GM18858 (cell line): Measurements from ENCODE around the gene CARD11.

Experiments used
- ATAC-seq: cut with Tn5 transposase; IDR thresholded peaks from one replicate; pipeline ENCODE4 v1.9.1; 2021; ENCODE audit not compliant: unreplicated experiment

CARD11 gene

DNA sequence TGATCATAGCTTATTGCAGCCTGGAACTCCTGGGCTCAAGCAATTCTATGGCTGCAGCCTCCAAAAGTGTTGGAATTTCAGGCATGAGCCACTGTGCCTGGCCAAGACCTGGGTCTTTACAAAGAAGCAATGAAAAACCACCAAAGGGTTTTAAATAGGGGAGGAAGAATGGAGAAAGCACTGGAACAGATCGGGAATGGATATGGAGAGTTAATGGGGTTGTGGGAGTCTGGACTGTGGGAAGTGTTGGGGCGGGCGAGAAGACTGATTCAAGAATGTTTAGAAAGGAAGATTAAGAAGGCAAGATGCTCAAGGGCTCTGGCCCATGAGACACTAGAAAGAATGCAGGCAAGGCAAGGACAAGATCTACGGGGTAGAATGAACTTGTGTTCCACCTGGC lies 98.5 kb downstream of the CARD11 start:
- ATAC-seq: no peak

DNA sequence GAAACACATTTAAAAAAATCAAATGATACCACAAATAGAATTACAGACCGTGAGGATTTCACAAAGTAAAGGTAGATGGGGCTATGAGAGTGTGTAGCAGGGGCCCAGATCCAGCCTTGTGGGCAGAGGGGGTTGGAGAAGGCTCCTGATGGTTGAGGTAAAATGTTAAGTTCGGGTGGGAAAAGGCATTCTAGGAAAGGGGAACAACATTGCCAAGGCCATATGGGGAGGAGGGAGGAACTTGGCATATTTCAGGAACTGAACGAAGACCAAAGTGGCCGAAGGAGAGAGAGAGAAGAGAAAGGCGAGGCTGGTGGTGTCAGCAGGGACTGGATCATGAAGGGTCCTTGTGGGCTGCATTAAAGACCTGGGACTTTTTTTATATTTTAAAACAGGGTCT lies 98.9 kb downstream of the CARD11 start:
- ATAC-seq: no peak

DNA sequence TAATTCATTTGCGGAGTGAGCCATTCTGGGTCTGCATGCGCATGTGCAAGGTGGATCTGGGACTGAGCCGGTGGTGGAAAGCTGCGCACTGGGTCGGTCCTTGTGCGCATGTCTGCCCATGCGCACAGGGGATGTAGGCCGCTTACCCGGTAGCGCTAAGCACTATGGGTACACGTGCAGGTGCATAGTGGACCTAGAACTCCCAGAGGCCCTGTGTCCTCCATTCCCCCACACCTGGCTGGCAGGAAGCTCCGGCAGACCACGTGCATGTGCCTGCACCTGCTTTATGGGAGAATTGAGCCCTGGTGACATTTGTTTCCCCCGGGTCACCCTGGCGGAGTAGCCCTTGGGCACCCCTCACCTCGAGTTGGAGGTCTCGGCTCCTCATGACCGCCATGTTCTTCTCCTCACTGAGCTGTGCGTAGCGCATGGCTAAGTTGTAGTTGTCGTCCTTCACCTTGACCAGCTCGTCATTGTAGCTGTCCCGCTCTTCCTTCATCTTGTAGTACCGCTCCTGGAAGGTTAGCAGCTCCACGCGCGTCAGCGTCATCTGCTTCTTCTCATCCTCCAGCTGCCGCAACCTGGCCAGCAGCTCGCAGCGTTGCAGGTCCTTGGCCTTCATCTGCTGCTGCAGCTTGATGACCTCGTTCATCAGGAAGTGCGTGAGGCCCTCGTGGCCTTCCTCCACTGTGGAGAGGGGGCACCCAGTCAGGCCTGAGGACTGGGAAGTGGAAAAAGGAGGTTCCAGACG lies 99.6 kb downstream of the CARD11 start:
- ATAC-seq: no peak

- ATAC-seq: no peak
Observed at GRCh38 chr7:2941216-2941859, 102.3 kb downstream of the CARD11 start.

GRCh38 chr7:2940466-2940865 lies 103.2 kb downstream of the CARD11 start:
- ATAC-seq: no peak

- ATAC-seq: no peak
Observed at GRCh38 chr7:2939193-2939885, 104.3 kb downstream of the CARD11 start.

- no peak for ATAC-seq
Observed at GRCh38 chr7:2938514-2939192, 105.0 kb downstream of the CARD11 start.

- no peak for ATAC-seq
Observed at GRCh38 chr7:2937701-2938513, 105.8 kb downstream of the CARD11 start.

- no peak for ATAC-seq
Observed at GRCh38 chr7:2936891-2937580, 106.6 kb downstream of the CARD11 start.

DNA sequence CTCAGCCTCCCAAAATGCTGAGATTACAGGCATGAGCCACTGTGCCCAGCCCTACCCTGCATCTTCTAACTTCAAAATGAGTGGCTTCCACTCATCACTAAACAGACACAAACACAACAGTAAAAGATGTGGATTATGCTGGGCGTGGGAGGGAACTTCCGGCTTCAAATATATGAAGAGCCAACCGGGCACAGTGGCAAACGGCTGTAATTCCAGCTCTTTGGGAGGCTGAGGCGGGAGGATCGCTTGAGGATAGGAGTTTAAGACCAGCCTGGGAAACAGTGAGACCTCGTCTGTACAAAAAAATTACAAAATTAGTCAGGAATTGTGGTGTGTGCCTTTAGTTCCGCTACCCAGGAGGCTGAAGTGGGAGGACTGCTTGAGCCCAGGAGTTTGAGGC lies 107.4 kb downstream of the CARD11 start:
- no peak for ATAC-seq

GRCh38 chr7:2934984-2935740 lies 108.5 kb downstream of the CARD11 start:
- ATAC-seq: no peak

- no peak for ATAC-seq
Observed at GRCh38 chr7:2934211-2934731, 109.4 kb downstream of the CARD11 start.

GRCh38 chr7:2932402-2933251 lies 111.0 kb downstream of the CARD11 start:
- ATAC-seq: no peak

GRCh38 chr7:2931034-2931415 lies 112.6 kb downstream of the CARD11 start:
- ATAC-seq: no peak

DNA sequence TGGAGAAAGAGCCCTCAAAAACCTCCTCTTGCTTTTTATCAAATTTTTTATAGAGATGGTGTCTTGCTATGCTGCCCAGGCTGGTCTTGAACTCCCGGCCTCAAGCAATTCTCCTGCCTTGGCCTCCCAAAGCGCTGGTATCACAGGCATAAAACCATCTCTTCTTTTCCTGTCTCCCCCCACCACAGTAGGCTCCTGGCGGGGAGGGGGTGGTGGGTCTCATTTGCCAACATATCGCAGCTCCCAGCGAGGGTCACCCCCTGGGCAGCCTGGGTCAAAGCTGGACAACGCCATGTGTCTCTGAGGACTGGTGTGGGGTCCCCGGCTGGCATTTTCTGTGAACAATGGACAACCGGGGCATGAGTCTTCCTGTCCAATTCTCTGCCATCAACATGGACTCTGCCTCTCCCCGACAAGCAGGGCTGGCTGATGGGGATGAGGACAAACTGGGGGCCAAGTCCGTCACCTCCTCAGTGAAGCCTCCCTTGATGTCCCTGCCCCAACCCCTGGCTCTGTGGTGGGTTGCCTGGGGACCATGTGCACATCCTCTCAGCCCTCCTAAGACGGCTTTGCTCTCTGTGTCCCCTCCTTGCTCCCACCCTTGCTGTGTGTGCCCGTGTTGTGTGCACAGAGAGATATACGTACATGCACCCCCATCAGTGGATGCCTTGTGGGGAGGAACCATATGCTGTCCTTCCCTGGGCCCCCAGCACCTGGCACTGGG lies 113.2 kb downstream of the CARD11 start:
- no peak for ATAC-seq

GRCh38 chr7:2929321-2930201 lies 114.1 kb downstream of the CARD11 start:
- ATAC-seq: no peak
